IMR-90 (cell line): ENCODE data around the gene SPTLC2. TPM values are rescaled to one million over a fixed set of nuclear protein-coding genes. Genes with fewer than 3 reads are reported as not detected.
A peak's percentile ranks its signal among the peaks of the same experiment; 100 is the strongest.

Experiments used
- ATAC-seq: fragments of 200-7000 bp; cut with Tn5 transposase; 2 replicates; pipeline ENCODE4 v1.9.1; 2020; ENCODE audit warnings: low read depth, mild to moderate bottlenecking, moderate library complexity
- BruUV-seq: library from RNA; stranded (reverse); fragments of 400-500 nt; replicated peaks from 2 replicates; lab custom pipeline; 2021; lab: Mats Ljungman, UMichigan
- CTCF ChIA-PET: fragments of 300-600 bp; formaldehyde crosslinking; extraction: SDS; loops from one replicate; lab custom pipeline; 2021; ENCODE audit warnings: antibody characterized with exemption; lab: Yijun Ruan, JAX
- POLR2A ChIA-PET: fragments of 300-600 bp; sonication (Branson Sonifier 250); formaldehyde crosslinking; loops from one replicate; lab custom pipeline; 2022; ENCODE audit warnings: antibody characterized with exemption; ENCODE audit not compliant: unreplicated experiment; lab: Charles Lee
- DNase-seq: peaks from one replicate; pipeline ENCODE4 v3.0.0; 2013
- H2AFZ ChIP-seq: replicated peaks from 2 replicates; pipeline ENCODE3; 2013; ENCODE audit warnings: low read length, mild to moderate bottlenecking; ENCODE audit not compliant: poor library complexity
- H2AK5ac ChIP-seq: 2 replicates; pipeline ENCODE4 v1.6.1; 2013; ENCODE audit warnings: low read depth, low read length, inconsistent platforms
- H2AK9ac ChIP-seq: replicated peaks from 2 replicates; pipeline ENCODE3; 2013; ENCODE audit warnings: mild to moderate bottlenecking, low read depth, low read length, moderate library complexity; ENCODE audit not compliant: poor library complexity
- H2BK120ac ChIP-seq: 2 replicates; pipeline ENCODE4 v1.6.1; 2013; ENCODE audit warnings: low read depth, low read length, inconsistent platforms
- H2BK15ac ChIP-seq: 3 replicates; pipeline ENCODE4 v1.6.1; 2013; ENCODE audit warnings: low read depth, low read length, inconsistent platforms
- H2BK20ac ChIP-seq: 2 replicates; pipeline ENCODE4 v1.6.1; 2013; ENCODE audit warnings: low read depth, mild to moderate bottlenecking, inconsistent platforms, low read length, moderate library complexity
- H2BK5ac ChIP-seq: 2 replicates; pipeline ENCODE4 v1.6.1; 2013; ENCODE audit warnings: mild to moderate bottlenecking, low read depth, low read length, inconsistent platforms; ENCODE audit not compliant: poor library complexity, severe bottlenecking
- H3K14ac ChIP-seq: replicated peaks from 2 replicates; pipeline ENCODE4 v1.6.1; 2013; ENCODE audit warnings: low read depth, low read length, inconsistent platforms
- H3K18ac ChIP-seq: 2 replicates; pipeline ENCODE4 v1.6.1; 2013; ENCODE audit warnings: low read depth, low read length, control low read depth
- H3K23ac ChIP-seq: 2 replicates; pipeline ENCODE4 v1.6.1; 2013; ENCODE audit warnings: low read depth, low read length, inconsistent platforms
- H3K27ac ChIP-seq: 2 replicates; pipeline ENCODE4 v1.5.1; 2013; ENCODE audit warnings: mild to moderate bottlenecking, control low read depth, low read length; ENCODE audit not compliant: insufficient read depth
- H3K27me3 ChIP-seq: 2 replicates; pipeline ENCODE4 v1.6.1; 2013; ENCODE audit warnings: low read length; ENCODE audit not compliant: control insufficient read depth, insufficient read depth
- H3K36me3 ChIP-seq: 2 replicates; pipeline ENCODE4 v1.6.1; 2013; ENCODE audit warnings: low read length, mixed read lengths; ENCODE audit not compliant: control insufficient read depth, insufficient read depth
- H3K4ac ChIP-seq: 2 replicates; pipeline ENCODE4 v1.6.1; 2013; ENCODE audit warnings: low read depth, low read length, inconsistent platforms
- H3K4me1 ChIP-seq: 2 replicates; pipeline ENCODE4 v1.6.1; 2013; ENCODE audit warnings: low read length, mixed read lengths; ENCODE audit not compliant: control insufficient read depth, insufficient read depth
- H3K4me2 ChIP-seq: 2 replicates; pipeline ENCODE4 v1.6.1; 2013; ENCODE audit warnings: low read depth, mild to moderate bottlenecking, control low read depth, low read length, moderate library complexity
- H3K4me3 ChIP-seq: 2 replicates; pipeline ENCODE4 v1.5.1; 2013; ENCODE audit warnings: low read depth, mild to moderate bottlenecking, control low read depth, low read length, moderate library complexity; ENCODE audit not compliant: insufficient read depth
- H3K56ac ChIP-seq: 2 replicates; pipeline ENCODE4 v1.6.1; 2013; ENCODE audit warnings: low read length, inconsistent platforms; ENCODE audit not compliant: insufficient read depth; ENCODE audit errors: extremely low read depth
- H3K79me1 ChIP-seq, 2 experiments: 2 replicates each; pipeline ENCODE4 v1.6.1; 2013; ENCODE audit warnings: low read length in 2 of 2, inconsistent platforms in 1 of 2, low read depth in 1 of 2
- H3K9ac ChIP-seq: 2 replicates; pipeline ENCODE4 v1.6.1; 2013; ENCODE audit warnings: low read depth, low read length, control low read depth
- H3K9me1 ChIP-seq: 2 replicates; pipeline ENCODE4 v1.6.1; 2013; ENCODE audit warnings: low read length, inconsistent platforms; ENCODE audit not compliant: insufficient read depth
- H3K9me3 ChIP-seq: 2 replicates; pipeline ENCODE4 v1.6.1; 2013; ENCODE audit warnings: low read length; ENCODE audit not compliant: control insufficient read depth, insufficient read depth
- H4K20me1 ChIP-seq: 2 replicates; pipeline ENCODE4 v1.6.1; 2013; ENCODE audit warnings: low read length, inconsistent platforms; ENCODE audit not compliant: insufficient read depth
- H4K5ac ChIP-seq: 2 replicates; pipeline ENCODE4 v1.6.1; 2013; ENCODE audit warnings: mild to moderate bottlenecking, low read depth, low read length, control low read depth
- H4K8ac ChIP-seq, 2 experiments: 2 replicates each; pipeline ENCODE4 v1.6.1; 2013; ENCODE audit warnings: low read depth in 2 of 2, low read length in 2 of 2, control low read depth in 1 of 2, inconsistent platforms in 1 of 2
- H4K91ac ChIP-seq: 2 replicates; pipeline ENCODE4 v1.6.1; 2013; ENCODE audit warnings: low read depth, low read length, inconsistent platforms; ENCODE audit not compliant: insufficient read depth
- BHLHE40 ChIP-seq: fragments of 150-350 bp; IDR thresholded peaks from 2 replicates; pipeline ENCODE4 v1.6.1; 2016; ENCODE audit warnings: mild to moderate bottlenecking, low read depth, low read length
- CHD1 ChIP-seq: IDR thresholded peaks from 2 replicates; pipeline ENCODE4 v1.6.1; 2012; ENCODE audit warnings: low read depth, low read length, improper control_type of control experiment
- FOS ChIP-seq: fragments of 150-350 bp; IDR thresholded peaks from 2 replicates; pipeline ENCODE4 v1.6.1; 2016; ENCODE audit warnings: low read depth, low read length
- MAZ ChIP-seq: IDR thresholded peaks from 2 replicates; pipeline ENCODE4 v1.6.1; 2012; ENCODE audit warnings: low read depth, mild to moderate bottlenecking, low read length, improper control_type of control experiment, moderate library complexity, borderline replicate concordance
- MXI1 ChIP-seq: IDR thresholded peaks from 2 replicates; pipeline ENCODE4 v1.6.1; 2012; ENCODE audit warnings: low read depth, mild to moderate bottlenecking, low read length, moderate library complexity, borderline replicate concordance
- NFE2L2 ChIP-seq: fragments of 150-350 bp; IDR thresholded peaks from 2 replicates; pipeline ENCODE4 v1.6.1; 2016; ENCODE audit warnings: low read depth, mild to moderate bottlenecking, low read length
- POLR2A ChIP-seq: IDR thresholded peaks from 2 replicates; pipeline ENCODE4 v1.6.1; 2012; ENCODE audit warnings: mild to moderate bottlenecking, low read depth, low read length
- RAD21 ChIP-seq: IDR thresholded peaks from 2 replicates; pipeline ENCODE4 v1.6.1; 2012; ENCODE audit warnings: low read length, improper control_type of control experiment
- RCOR1 ChIP-seq: IDR thresholded peaks from 2 replicates; pipeline ENCODE4 v1.6.1; 2012; ENCODE audit warnings: mild to moderate bottlenecking, low read length, improper control_type of control experiment; ENCODE audit not compliant: insufficient replicate concordance
- WGBS, 2 experiments: methylation state at CpG; one replicate each; pipeline versions ENCODE4 v1.1.5 to v1.1.7; 2013; ENCODE audit warnings: missing lambda C conversion rate in 2 of 2; ENCODE audit not compliant: insufficient read length in 1 of 2; ENCODE audit errors: extremely low coverage in 2 of 2; 5-methylcytosine and 5-hydroxymethylcytosine counted together
- dilution Hi-C: fragments of 300-500 bp; cut with HindIII; formaldehyde crosslinking; loops from one replicate; pipeline ENCODE4 v1.14.3; 2018; ENCODE audit warnings: low sequenced_read_pairs; ENCODE audit not compliant: unreplicated experiment
- in situ Hi-C: fragments of 300-500 bp; cut with MboI; formaldehyde crosslinking; loops from 3 replicates; pipeline ENCODE4 v1.14.3; 2019; ENCODE audit warnings: low sequenced_read_pairs, inconsistent platforms, mixed read lengths
- intact Hi-C: fragments of 100-400 bp; cut with micrococcal nuclease; formaldehyde crosslinking; loops from 2 replicates; pipeline ENCODE4 v1.10.0; 2022
- microRNA-seq, 2 experiments: library from miRNA; stranded (forward) in 1 of 2; unstranded in 1 of 2; fragments of 10-50 nt in 1 of 2; fragments of <30 nt in 1 of 2; gene quantifications in 1 of 2; microRNA quantifications in 1 of 2; one replicate each; pipeline versions ENCODE3 to v1.1.0; 2013 to 2020; ENCODE audit not compliant: insufficient read depth in 1 of 2, insufficient read length in 1 of 2, unreplicated experiment in 1 of 2
- polyA plus RNA-seq, 3 experiments: library from polyadenylated mRNA; depleted of rRNA; stranded (reverse); fragments of >200 nt; gene quantifications; 2 replicates each; pipeline ENCODE4 v1.2.3, GENCODE V29; 2012; ENCODE audit warnings: low replicate concordance in 1 of 3
- small RNA-seq, 5 experiments: library from RNA; depleted of rRNA; stranded (forward); fragments of <200 nt; gene quantifications; one replicate each; pipeline ENCODE3, GENCODE V24; 2012
- total RNA-seq: library from RNA; depleted of rRNA; stranded (reverse); fragments of >200 nt; gene quantifications from 2 replicates; pipeline ENCODE4 v1.2.3, GENCODE V29; 2012; rRNA removed

Gene SPTLC2
- total and polyA plus RNA-seq, 2 of the 4 experiments (the other 2 are of a cell fraction), result 22.6 to 68.3 TPM

DNA sequence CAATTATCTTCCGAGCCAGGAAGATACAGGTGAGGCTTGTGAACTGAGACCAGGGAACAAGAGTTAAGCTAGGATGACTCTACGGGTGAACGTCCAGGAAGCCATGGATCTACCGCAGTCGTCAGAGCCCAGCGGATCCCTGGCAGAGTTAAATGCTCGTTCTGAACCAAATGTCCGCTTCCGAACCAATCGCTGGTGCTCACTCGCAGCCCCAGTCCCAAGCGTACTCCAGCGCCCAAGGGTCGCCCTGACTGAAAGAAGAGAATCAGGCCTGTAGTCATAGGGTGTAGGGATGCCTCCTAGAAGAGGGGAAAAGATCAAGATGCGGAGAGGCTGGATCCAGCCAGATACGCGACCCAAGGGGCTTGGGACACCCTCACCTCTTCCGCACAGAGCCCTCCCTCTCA is 159.3 kb downstream of the SPTLC2 start:
- Histone ChIP-seq H3K9me1 (peaks cover 2% of the 10 kb centered on the region), H3K27me3 (no peaks in the 10 kb centered on the region), H3K4me3 (peak overlapping the region; percentile 69), H3K27ac (peak overlapping the region; percentile 62), H3K14ac (peak overlapping the region; percentile 80), H2AK5ac (peak overlapping the region; percentile 16), H3K79me1 (peaks cover 15 to 45% of the 10 kb centered on the region in 2 experiments; a peak in 3 of 4 replicates), H2BK20ac (no peak overlapping the region), H3K18ac (no peak overlapping the region), H2AFZ (peak overlapping the region; percentile 99), H3K4me2 (peak overlapping the region; percentile 94), H4K5ac (peak overlapping the region; percentile 52), H3K9ac (peak overlapping the region; percentile 85), H4K91ac (peak overlapping the region; percentile 45), H2BK5ac (peak overlapping the region; percentile 43), H3K4ac (peak overlapping the region; percentile 82), H3K4me1 (peaks cover 3% of the 10 kb centered on the region), H4K8ac (peak overlapping the region; percentile 35 to 88; a peak in 3 of 4 replicates), H2BK120ac (no peak overlapping the region), H4K20me1 (peaks cover 14% of the 10 kb centered on the region; the same call in 1 of the 2 replicates), H3K23ac (peak overlapping the region; percentile 83), H3K56ac (peak overlapping the region; percentile 60; the same call in 1 of the 2 replicates), H2BK15ac (no peak overlapping the region), H2AK9ac (peak overlapping the region; percentile 62), H3K9me3 (no peaks in the 10 kb centered on the region), H3K36me3 (peaks cover 16% of the 10 kb centered on the region)
- ATAC-seq (peak; percentile 19), DNase-seq (peak; percentile 40)
- TF ChIP-seq RAD21 (no peak), RCOR1 (no peak), BHLHE40 (no peak), CHD1 (0 out of 2 replicates have a peak, but pooled peaks have one; percentile 38), NFE2L2 (no peak), FOS (no peak), MXI1 (no peak), MAZ (no peak), POLR2A (no peak; the same call in 1 of the 2 replicates)
- intact Hi-C loops, result loop anchor here (1.0 to 10.0 kb wide), 4 partner anchors 80 to 345 kb away; partner anchors contain the start of genes ADCK1, GSTZ1, POMT2 and SAMD15
- no TSS peak for BruUV-seq
- in situ Hi-C loops, result no loop called here
- dilution Hi-C loops, result no loop called here
- ChIA-PET CTCF (interaction anchor here (0.6 kb wide), 1 partner anchor 142 kb away, joined by 7 read pairs; no protein-coding TSS in a partner anchor), POLR2A (interaction anchor here (0.6 to 0.7 kb wide), 4 partner anchors 11 to 166 kb away, joined by 3 to 13 read pairs (median 6); no protein-coding TSS in a partner anchor)
- WGBS, 2 experiments, result 1% methylated on average over 9 of the region's 18 CpGs; no CpG with 5 or more reads in 1 of the 2 experiments

Small RNA genes within 50 kb of the gene (microRNA-seq; reads per million reads assigned to microRNA genes)
- gene COX6CP11 (ENCODE audit: insufficient read depth, insufficient read length) (not detected), gene RF00404 (ENCODE audit: insufficient read depth, insufficient read length) (not detected), gene RN7SL587P (ENCODE audit: insufficient read depth, insufficient read length) (not detected)

Small RNA genes within 50 kb of the gene (small RNA-seq; reads per million reads assigned to genes)
- 0 reads per million in 5 experiments for gene COX6CP11
- gene RF00404, result 0 reads per million in 5 experiments
- gene RN7SL587P, result 0 reads per million in 5 experiments

Other genes starting within 250 kb of the SPTLC2 start
- gene TMED8, start 239.5 kb downstream of the SPTLC2 start, total RNA-seq, result 5.0 and 6.9 TPM in 2 replicates
- 1.9 and 2.2 TPM in 2 replicates for gene TMED8, start 239.5 kb downstream of the SPTLC2 start, polyA plus RNA-seq (2012; rRNA removed)
- 1.3 and 1.7 TPM in 2 replicates for gene SAMD15, start 239.3 kb downstream of the SPTLC2 start, total RNA-seq
- gene SAMD15, start 239.3 kb downstream of the SPTLC2 start, polyA plus RNA-seq (2012; rRNA removed), result 0.17 and 0.68 TPM in 2 replicates
- under 0.01 TPM in 2 replicates for gene NOXRED1, start 193.1 kb downstream of the SPTLC2 start, total RNA-seq
- 0.06 and 0.14 TPM in 2 replicates for gene NOXRED1, start 193.1 kb downstream of the SPTLC2 start, polyA plus RNA-seq (2012; rRNA removed)
- 32.2 and 43.0 TPM in 2 replicates for gene VIPAS39, start 159.0 kb downstream of the SPTLC2 start, total RNA-seq
- gene VIPAS39, start 159.0 kb downstream of the SPTLC2 start, polyA plus RNA-seq (2012; rRNA removed), result 17.2 and 19.0 TPM in 2 replicates
- 152 and 166 TPM in 2 replicates for gene AHSA1, start 158.5 kb downstream of the SPTLC2 start, total RNA-seq
- 190 and 252 TPM in 2 replicates for gene AHSA1, start 158.5 kb downstream of the SPTLC2 start, polyA plus RNA-seq (2012; rRNA removed)
- gene ISM2, start 117.8 kb downstream of the SPTLC2 start, total RNA-seq, result under 0.01 TPM in 2 replicates
- 0.12 and 0.19 TPM in 2 replicates for gene ISM2, start 117.8 kb downstream of the SPTLC2 start, polyA plus RNA-seq (2012; rRNA removed)
- gene ALKBH1, start 91.4 kb upstream of the SPTLC2 start, total RNA-seq, result 9.2 and 10.8 TPM in 2 replicates
- gene ALKBH1, start 91.4 kb upstream of the SPTLC2 start, polyA plus RNA-seq (2012; rRNA removed), result 9.6 and 10.0 TPM in 2 replicates
- gene SLIRP, start 91.5 kb upstream of the SPTLC2 start, total RNA-seq, result 226 and 309 TPM in 2 replicates
- gene SLIRP, start 91.5 kb upstream of the SPTLC2 start, polyA plus RNA-seq (2012; rRNA removed), result 220 and 244 TPM in 2 replicates
- 30.6 and 50.3 TPM in 2 replicates for gene SNW1, start 144.5 kb upstream of the SPTLC2 start, total RNA-seq
- 28.2 and 29.2 TPM in 2 replicates for gene SNW1, start 144.5 kb upstream of the SPTLC2 start, polyA plus RNA-seq (2012; rRNA removed)
- 1.1 and 1.6 TPM in 2 replicates for gene ADCK1, start 183.5 kb upstream of the SPTLC2 start, total RNA-seq
- gene ADCK1, start 183.5 kb upstream of the SPTLC2 start, polyA plus RNA-seq (2012; rRNA removed), result 3.6 and 4.6 TPM in 2 replicates